ENCODE measurements around the gene PGK1.
A peak's percentile ranks its signal among the peaks of the same experiment; 100 is the strongest.
"Not testable (repeated sequence)": the region's sequence is repeated elsewhere in the genome, so short reads cannot be mapped to it uniquely, and the experiment has no call there.

The PGK1 gene

DNA sequence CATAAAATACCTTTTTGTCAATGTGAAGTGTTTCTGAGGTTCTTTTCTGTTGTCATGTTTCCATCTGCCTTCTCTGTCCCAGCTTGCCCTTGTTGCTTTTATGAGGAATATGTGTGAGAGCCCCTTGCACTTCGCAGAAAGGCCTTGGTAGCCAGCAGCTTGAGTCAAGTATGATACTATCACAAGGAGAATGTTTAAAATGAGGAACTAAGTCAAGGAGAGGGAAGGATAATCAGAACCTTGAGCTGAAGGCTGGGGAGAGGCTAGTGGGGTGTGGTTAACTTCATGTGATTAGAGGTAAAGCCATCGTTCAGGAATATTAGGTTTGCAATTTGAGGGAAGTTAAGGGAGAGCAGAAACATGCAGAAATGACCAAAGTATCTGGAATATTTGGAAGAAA lies 12.7 kb downstream of the PGK1 start:
- no peak for DNase-seq

DNA sequence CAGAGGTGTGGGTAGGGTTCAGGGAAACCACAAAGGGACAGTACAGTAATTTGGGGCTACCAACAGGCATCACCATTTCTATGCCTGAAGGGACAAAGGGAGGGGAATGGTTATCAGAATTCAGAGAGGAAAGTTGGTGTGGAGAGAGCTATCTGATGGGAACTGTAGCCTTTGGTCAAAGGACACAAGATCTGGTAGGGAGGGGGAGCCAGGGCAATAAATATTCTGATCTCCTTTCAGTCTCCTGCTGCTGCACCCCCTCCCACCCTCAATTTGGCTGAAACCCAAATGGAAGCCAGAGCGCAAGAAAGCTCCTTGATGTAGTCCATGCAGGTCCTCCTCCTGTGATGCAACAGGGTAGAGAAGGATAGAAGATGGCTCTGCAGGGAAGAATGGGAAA lies 14.6 kb downstream of the PGK1 start:
- DNase-seq = no peak

DNA sequence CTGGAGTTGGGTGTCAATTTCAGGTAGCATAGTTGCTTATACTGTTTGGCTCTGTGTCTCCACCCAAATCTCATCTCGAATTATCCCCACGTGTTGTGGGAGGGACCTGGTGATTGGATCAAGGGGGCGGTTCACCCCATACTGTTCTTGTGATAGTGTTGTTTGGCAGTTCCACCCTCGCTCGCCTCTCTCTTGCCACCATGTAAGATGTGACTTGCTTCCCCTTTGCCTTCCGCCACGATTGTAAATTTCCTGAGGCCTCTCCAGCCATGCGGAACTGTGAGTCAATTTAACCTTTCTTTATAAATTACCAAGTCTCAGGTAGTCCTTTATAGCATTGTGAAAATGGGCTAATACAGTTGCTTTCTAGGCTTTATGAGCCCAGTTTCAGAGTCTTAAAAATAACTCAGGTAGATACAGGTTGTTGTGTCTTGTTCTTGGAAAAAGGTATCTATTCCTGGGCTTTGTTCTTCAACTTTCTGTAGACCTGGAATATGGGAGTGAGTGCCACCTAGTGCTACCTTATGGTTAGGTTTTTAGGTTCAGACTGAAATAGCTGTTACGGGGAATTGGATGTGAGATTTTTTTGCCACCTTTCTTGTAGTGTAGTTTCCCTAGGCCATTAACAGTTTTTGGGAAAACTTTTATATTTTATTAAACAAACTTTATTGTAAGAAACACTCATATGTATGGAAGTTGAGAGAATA lies 15.6 kb downstream of the PGK1 start:
- no peak for DNase-seq

DNA sequence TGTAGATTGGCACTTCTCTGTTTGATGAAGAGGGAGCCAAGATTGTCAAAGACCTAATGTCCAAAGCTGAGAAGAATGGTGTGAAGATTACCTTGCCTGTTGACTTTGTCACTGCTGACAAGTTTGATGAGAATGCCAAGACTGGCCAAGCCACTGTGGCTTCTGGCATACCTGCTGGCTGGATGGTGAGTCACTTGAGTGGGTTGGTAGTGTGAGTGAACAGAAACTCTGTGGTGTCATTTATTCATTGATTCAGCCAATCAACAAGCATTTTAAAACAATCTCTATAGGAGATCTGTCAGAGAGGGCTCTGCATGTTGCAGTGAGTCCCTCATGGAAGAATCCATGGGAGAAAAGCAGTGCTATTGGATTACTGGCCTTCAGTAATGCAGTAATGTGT lies 19.1 kb downstream of the PGK1 start:
- DNase-seq = no peak

DNA sequence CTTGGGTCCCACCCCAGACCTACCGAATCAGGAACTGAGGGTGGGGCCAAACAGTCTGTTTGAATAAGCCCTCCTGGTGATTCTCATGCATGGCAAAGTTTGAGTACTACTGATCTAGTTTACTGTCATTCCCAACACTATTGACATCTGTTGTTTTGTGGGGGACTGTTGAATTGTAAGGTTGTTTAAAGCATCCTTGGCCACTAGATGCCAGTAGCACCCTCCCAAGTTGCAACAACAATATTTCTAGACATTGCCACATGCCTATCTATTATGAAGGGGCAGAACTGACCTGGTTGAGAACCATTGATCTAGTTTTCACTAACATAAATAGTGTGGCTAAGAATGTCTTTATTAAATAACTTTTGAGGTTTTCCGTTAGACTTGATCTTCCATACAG lies 20.3 kb downstream of the PGK1 start:
- DNase-seq = no peak

DNA sequence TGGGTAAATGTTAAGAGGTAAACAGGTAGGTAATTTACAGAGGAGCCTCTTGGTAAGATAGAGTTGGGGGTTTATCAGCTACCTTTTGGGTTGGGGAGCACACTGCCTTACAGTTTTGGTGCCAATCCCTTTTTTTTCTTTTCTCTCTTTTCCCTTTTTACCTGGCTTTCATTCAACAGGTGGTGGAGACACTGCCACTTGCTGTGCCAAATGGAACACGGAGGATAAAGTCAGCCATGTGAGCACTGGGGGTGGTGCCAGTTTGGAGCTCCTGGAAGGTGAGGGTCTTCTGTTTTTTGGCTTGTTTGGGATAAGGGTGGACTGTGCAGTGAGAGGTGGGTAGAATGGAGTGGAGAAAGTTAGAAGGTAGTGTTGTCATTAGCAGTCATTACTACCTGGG lies 21.1 kb downstream of the PGK1 start:
- no peak for DNase-seq

DNA sequence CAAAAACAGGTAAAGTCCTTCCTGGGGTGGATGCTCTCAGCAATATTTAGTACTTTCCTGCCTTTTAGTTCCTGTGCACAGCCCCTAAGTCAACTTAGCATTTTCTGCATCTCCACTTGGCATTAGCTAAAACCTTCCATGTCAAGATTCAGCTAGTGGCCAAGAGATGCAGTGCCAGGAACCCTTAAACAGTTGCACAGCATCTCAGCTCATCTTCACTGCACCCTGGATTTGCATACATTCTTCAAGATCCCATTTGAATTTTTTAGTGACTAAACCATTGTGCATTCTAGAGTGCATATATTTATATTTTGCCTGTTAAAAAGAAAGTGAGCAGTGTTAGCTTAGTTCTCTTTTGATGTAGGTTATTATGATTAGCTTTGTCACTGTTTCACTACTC lies 21.7 kb downstream of the PGK1 start:
- not testable (repeated sequence) for DNase-seq

DNA sequence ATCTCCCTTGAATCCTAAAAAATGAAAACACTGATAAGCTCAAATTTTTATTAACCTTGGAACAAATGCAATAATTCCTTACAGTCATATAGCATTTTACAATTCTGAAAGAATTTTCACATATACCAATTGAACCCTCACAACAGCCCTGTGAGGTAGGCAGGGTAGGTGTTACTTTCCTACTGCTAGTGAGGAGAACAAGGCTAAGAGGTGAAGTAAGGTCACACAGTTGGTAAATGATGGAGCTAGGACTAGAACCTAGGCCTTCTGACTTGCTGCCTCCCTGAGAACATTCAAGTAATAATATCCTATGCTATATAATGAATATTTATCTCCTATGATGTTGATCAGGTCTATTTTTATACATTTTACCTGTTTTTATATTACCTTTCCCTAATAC lies 25.7 kb downstream of the PGK1 start:
- no peak for DNase-seq

DNA sequence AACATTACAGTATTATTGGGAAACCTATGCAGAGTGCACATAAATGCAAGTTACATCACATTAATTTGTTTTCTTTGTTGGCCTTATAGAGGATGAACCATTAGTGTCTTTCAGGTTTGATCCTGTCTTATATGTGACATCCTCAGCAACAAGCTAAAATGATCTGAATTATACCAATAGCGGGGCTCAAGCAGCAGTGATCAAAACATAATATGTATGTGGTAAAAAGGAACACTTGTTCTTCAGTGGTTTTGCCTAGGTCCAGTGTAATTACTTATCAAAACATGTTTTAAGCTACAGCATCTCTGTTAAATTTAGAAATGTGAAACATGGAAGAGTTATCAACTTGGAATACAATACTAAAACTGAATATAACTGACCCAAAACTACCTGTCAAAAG lies 26.3 kb downstream of the PGK1 start:
- no peak for DNase-seq

DNA sequence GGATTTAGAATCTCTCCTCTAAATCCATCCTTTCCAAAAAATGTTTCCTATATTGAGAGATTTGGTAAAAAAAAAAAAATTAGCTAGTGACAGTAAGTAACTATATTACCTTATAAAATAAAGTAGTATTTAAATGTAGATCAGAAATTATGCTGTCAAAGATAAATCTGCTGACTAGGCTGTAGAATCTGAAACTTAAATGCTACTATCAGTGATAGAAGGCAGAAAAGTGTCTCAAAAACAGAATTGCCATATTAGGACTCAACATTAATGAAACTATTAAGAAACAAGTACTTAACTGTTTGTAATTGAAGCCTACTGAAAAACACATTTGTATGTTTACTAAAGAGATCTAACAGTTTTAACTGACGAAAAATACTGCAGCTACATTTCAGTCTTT lies 27.1 kb downstream of the PGK1 start:
- DNase-seq = no peak

DNA sequence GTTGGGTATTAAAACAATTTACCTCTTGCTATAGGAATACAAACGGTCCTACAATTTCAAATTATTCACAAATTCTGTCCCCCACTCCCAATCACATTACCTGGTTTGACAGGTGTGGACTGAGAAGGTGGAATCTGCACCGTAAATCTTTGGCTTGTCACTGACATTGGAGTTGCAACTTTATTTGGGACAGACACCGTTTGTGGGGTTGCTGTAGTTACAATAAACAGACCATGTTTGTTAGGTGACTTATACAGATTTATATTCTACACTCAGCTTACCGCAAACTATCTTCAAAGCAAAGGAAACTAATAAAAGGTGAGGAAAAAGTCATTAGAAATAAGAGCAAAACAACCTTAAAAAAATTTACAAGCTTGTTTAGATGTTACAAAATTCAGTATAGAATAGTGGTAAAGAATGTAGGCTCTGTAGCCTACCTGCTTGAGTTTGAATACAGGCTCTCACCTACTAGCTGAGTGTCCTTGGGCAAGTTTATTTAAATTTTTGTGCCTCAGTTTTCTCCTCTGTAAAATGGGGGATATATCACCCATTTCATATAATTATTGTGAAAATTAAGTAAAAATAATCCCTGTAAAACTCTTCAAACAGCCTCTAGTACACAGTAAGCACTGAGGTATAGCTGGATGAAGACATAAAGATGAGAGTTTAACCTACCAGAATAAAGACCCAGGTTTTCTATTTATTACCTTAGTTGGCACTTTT lies 29.4 kb downstream of the PGK1 start:
- no peak for DNase-seq

DNA sequence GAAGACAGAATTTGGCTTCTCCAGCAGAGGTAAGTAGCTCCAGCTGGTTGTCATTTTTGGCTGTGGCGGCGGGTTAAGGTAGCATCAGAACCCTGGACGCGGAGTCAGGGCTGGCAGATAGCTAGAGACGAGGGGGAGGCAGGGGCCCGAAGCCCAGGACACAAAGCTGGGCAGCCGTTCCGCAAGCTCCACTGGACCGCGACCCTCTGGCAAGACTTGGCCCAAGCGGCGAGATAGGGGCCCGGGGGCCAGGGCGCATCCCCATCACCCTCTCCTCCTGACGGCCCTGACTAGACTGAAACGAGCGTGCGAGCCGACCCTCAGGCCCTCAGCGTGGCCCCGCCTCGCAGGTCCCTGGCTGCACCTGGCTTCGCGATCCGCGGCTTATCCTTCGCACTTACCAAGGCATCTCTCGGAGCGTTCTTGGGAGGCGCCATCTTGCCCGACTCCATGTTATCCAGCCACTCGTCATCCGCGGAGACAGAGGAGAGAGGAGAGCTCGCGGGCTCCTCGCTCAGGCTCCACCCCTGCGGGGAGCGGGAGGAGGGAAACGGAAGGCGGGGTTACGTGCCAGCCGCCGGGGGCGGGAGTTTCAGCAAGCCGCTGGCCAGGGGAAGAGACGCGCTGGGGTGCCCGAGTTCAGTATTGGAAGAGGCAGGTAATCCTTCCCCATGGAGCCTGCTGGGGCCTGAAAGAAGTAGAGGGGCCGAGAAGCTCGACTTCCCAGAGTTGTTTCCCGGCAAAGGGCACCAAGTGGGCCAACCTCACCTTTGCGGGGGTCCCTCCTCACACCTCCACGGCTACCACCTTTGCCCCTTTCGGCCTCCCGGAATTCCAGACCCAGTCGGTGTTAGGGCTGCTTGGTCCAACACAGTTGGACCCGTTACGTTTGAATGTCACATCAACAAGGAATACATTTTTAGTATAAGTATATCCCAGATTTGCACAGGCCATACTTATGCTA lies 35.4 kb downstream of the PGK1 start, which contains the start of gene TAF9B:
Gene TAF9B, minus strand, starts transcription at position 491 of the 964 bp plus-strand sequence. Its CDS starts 39 bp downstream, at position 452.
- peak; percentile 67 to 71 for DNase-seq

DNA sequence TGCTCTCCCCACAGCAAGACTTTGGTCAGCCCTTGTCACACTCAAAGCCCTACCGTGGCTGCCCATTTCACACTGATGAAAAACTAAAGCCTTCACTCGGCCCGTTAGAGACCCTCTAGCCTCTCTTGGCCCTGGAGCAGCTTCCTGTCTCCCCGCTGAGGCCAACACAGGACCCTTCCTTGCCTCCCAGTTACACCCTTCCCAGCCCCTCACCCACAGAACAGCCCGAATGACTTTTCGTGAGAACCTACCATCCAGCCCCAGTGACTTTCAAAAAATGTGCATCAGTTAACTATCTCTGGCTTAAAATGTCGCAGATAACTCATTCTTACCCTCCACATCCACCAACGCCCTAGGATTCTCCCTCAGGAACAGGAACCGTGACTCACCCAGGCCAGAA lies 36.2 kb downstream of the PGK1 start:
- DNase-seq = no peak

DNA sequence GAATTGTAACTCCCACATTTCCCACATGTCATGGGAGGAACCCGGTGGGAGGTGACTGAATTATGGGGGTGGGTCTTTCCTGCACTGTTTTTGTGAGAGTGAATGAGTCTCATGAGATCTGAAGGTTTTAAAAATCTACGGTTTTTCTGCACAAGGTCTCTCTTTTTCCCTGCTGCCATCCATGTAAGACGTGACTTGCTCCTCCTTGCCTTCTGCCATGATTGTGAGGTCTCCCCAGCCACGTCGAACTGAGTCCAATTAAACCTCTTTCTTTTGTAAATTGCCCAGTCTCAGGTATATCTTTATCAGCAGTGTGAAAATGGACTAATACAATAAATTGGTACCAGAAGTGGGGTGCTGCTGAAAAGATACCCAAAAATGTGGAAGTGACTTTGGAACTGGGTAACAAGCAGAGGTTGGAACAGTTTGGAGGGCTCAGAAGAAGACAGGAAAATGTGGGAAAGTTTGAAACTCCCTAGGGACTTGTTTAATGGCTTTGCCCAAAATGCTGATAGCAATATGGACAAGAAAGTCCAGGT lies 43.0 kb downstream of the PGK1 start:
- DNase-seq = not testable (repeated sequence)

DNA sequence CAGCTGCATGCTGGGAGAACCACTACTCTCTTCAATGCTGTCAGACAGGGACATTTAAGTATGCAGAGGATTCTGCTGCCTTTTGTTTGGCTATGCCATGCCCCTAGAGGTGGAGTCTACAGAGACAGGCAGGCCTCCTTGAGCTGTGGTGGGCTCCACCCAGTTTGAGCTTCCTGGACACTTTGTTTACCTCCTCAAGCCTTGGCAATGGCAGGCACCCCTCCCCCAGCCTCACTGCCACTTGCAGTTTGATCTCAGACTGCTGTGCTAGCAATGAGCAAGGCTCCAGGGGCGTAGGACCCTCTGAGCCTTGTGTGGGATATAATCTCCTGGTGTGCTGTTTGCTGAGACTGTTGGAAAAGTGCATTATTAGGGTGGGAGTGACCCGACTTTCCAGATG lies 53.3 kb downstream of the PGK1 start:
- DNase-seq = not testable (repeated sequence)

DNA sequence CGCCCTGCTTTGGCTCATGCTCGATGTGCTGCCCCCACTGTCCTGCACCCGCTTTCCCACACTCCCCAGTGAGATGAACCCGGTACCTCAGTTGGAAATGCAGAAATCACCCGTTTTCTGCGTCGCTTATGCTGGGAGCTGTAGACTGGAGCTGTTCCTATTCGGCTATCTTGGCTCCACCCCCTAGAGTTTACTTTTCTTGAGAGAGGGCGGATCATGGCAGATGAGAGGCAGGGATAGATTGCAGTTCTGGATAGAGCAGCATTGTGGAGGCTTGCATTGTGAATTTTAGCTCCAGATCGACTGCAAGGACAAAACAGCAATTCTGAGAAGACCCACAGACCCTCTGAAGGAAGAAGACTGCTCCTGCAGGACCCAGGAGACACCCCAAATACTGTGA lies 53.8 kb downstream of the PGK1 start:
- not testable (repeated sequence) for DNase-seq

DNA sequence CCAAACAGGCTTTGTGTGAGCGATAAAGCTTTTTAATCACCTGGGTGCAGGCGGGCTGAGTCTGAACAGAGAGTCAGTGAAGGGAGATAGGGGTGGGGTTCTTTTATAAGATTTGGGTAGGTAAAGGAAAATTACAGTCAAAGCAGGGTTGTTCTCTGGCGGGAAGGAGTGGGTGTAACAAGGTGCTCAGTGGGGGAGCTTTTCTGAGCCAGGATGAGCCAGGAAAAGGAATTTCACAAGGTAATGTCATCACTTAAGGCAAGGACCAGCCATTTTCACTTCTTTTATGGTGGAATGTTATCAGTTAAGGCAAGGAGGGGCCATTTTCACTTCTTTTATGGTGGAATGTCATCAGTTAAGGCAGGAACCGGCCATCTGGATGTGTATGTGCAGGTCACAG lies 56.7 kb downstream of the PGK1 start:
- DNase-seq = not testable (repeated sequence)

DNA sequence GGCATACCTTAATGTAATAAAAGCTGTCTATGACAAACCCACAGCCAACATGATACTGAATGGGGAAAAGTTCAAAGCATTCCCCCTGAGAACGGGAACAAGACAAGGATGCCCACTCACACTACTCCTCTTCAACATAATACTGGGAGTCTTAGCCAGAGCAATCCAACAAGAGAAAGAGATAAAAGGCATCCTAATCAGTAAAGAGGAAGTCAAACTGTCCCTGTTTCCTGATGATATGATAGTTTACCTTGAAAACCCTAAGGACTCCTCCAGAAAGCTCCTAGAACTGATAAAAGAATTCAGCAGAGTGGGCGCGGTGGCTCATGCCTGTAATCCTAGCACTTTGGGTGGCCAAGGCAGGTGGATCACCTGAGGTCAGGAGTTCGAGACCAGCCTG lies 59.1 kb downstream of the PGK1 start:
- not testable (repeated sequence) for DNase-seq

DNA sequence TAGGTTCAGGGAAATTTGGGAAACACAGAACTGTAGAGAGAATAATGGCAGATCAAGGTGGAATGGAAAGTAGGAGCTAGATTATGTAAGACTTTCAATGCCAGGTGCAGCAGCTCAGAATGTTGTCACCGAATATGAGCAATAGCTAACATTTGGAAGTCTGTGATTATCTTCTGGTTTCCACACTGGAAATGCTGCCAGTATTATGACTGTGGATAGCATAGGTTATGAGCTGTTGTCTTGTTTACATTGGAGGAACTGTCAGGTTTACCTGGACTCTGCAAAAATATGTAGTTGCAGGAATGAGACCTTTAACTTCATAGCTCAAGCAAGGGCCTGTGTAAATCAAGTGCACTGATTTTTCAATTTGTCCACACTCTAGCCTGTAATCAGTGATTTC lies 61.4 kb downstream of the PGK1 start:
- DNase-seq = no peak

DNA sequence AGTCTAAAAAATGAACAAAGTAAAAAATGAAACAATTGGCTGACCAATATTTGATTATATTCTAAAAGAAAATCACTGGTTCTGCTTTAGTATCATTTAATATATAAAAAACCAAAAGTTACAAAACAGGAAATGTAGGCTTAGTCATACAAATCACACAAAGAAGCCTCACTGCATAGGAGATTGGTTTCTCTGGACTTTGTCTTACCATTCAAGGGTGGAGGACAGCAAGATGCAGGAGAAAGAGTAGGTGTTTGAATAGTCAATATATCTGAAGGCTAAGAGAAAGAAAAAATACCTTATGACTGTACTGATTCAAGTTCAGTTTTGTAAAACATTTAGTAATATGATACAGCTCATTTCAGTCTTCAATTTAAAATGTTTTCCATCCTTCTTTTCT lies 64.0 kb downstream of the PGK1 start:
- no peak for DNase-seq
